CD14-positive monocyte (primary cell): ENCODE results near the gene EIF1AD. TPM values are rescaled to one million over a fixed set of nuclear protein-coding genes. Genes with fewer than 3 reads are reported as not detected.

ENCODE experiments used
- DNase-seq, 3 donors: peaks; one replicate each; pipeline ENCODE4 v3.0.0-alpha.2; 2011 to 2022
- H2AFZ ChIP-seq: 2 replicates; pipeline ENCODE4 v1.6.0; 2012; ENCODE audit warnings: mild to moderate bottlenecking, low read depth, low read length, inconsistent platforms; ENCODE audit not compliant: insufficient read depth, poor library complexity, severe bottlenecking
- H3K27ac ChIP-seq, 2 donors: 1 replicate in 1 of 2; 2 replicates in 1 of 2; pipeline ENCODE4 v1.5.1; 2012 to 2013; ENCODE audit warnings: low read length in 2 of 2, control low read depth in 1 of 2, inconsistent platforms in 1 of 2, low read depth in 1 of 2, mild to moderate bottlenecking in 1 of 2
- H3K27me3 ChIP-seq, 2 donors: one replicate each; pipeline versions ENCODE4 v1.6.0 to v1.6.1; 2011 to 2013; ENCODE audit warnings: low read length in 2 of 2; ENCODE audit not compliant: control insufficient read depth in 2 of 2, insufficient read depth in 2 of 2
- H3K36me3 ChIP-seq, 2 donors: replicated peaks in 1 of 2; 1 replicate in 1 of 2; 2 replicates in 1 of 2; pipeline versions ENCODE4 v1.5.1 to v1.6.1; 2012 to 2013; ENCODE audit warnings: low read length in 2 of 2, control low read depth in 1 of 2, inconsistent platforms in 1 of 2, mild to moderate bottlenecking in 1 of 2; ENCODE audit not compliant: insufficient read depth in 2 of 2, control insufficient read depth in 1 of 2
- H3K4me1 ChIP-seq, 2 donors: 1 replicate in 1 of 2; 2 replicates in 1 of 2; pipeline versions ENCODE4 v1.5.1 to v1.6.1; 2012 to 2013; ENCODE audit warnings: low read length in 2 of 2, control low read depth in 1 of 2, inconsistent platforms in 1 of 2, mild to moderate bottlenecking in 1 of 2, moderate library complexity in 1 of 2; ENCODE audit not compliant: insufficient read depth in 2 of 2, control insufficient read depth in 1 of 2
- H3K4me2 ChIP-seq: replicated peaks from 2 replicates; pipeline ENCODE3; 2012; ENCODE audit warnings: low read length, moderate library complexity, mild to moderate bottlenecking; ENCODE audit not compliant: poor library complexity, severe bottlenecking; ENCODE audit errors: extremely low read depth
- H3K4me3 ChIP-seq, 3 experiments: fragments of 200-600 bp in 1 of 3; sonication (generic) in 1 of 3; replicated peaks in 1 of 3; 1 replicate in 2 of 3; 2 replicates in 1 of 3; pipeline ENCODE4 v1.5.1; 2011 to 2013; ENCODE audit warnings: low read length in 3 of 3, mild to moderate bottlenecking in 3 of 3, control low read depth in 2 of 3, low read depth in 2 of 3, inconsistent platforms in 1 of 3, moderate library complexity in 1 of 3
- H3K79me2 ChIP-seq: 2 replicates; pipeline ENCODE4 v1.6.0; 2012; ENCODE audit warnings: mild to moderate bottlenecking, control low read depth, inconsistent platforms, low read length, moderate library complexity; ENCODE audit not compliant: insufficient read depth
- H3K9ac ChIP-seq: 2 replicates; pipeline ENCODE4 v1.6.0; 2017; ENCODE audit warnings: low read length, mild to moderate bottlenecking; ENCODE audit not compliant: insufficient read depth, poor library complexity, severe bottlenecking
- H3K9me3 ChIP-seq, 2 donors: replicated peaks in 1 of 2; 1 replicate in 1 of 2; 2 replicates in 1 of 2; pipeline versions ENCODE4 v1.5.1 to v1.6.1; 2012 to 2013; ENCODE audit warnings: low read length in 2 of 2, control low read depth in 1 of 2; ENCODE audit not compliant: control insufficient read depth in 1 of 2, insufficient read depth in 1 of 2
- H4K20me1 ChIP-seq: 2 replicates; pipeline ENCODE4 v1.6.0; 2012; ENCODE audit warnings: mild to moderate bottlenecking, low read length, control low read depth, moderate library complexity; ENCODE audit not compliant: insufficient read depth
- H3K27ac Mint-ChIP-seq, 7 donors: one replicate each; pipeline ENCODE4 v1.8.0; 2020; ENCODE audit warnings: mild to moderate bottlenecking in 7 of 7, mixed read lengths in 7 of 7, moderate library complexity in 6 of 7, inconsistent platforms in 2 of 7
- H3K27me3 Mint-ChIP-seq, 3 donors: one replicate each; pipeline ENCODE4 v1.8.0; 2021 to 2022; ENCODE audit warnings: low read depth in 3 of 3, mild to moderate bottlenecking in 3 of 3, mixed read lengths in 3 of 3, moderate library complexity in 3 of 3, inconsistent platforms in 1 of 3
- H3K36me3 Mint-ChIP-seq, 2 donors: one replicate each; pipeline ENCODE4 v1.8.0; 2020; ENCODE audit warnings: mixed read lengths in 2 of 2, inconsistent platforms in 1 of 2, mild to moderate bottlenecking in 1 of 2
- H3K4me1 Mint-ChIP-seq: one replicate; pipeline ENCODE4 v1.8.0; 2020; ENCODE audit warnings: mild to moderate bottlenecking, mixed read lengths
- H3K4me3 Mint-ChIP-seq, 2 donors: one replicate each; pipeline ENCODE4 v1.8.0; 2020; ENCODE audit warnings: mild to moderate bottlenecking in 2 of 2, mixed read lengths in 2 of 2, moderate library complexity in 1 of 2
- H3K9me3 Mint-ChIP-seq, 7 donors: one replicate each; pipeline ENCODE4 v1.8.0; 2020 to 2022; ENCODE audit warnings: mixed read lengths in 7 of 7, mild to moderate bottlenecking in 6 of 7, moderate library complexity in 6 of 7, inconsistent platforms in 2 of 7
- WGBS: methylation state at CpG from one replicate; pipeline ENCODE4 v1.1.5; 2013; ENCODE audit warnings: missing lambda C conversion rate; ENCODE audit not compliant: insufficient coverage; 5-methylcytosine and 5-hydroxymethylcytosine counted together
- intact Hi-C, 2 donors: fragments of 100-400 bp; cut with micrococcal nuclease; formaldehyde crosslinking; loops; one replicate each; pipeline versions ENCODE4 v1.15.0 to v1.15.1; 2023
- polyA plus RNA-seq, 3 donors: library from polyadenylated mRNA; depleted of rRNA in 1 of 3; unstranded in 2 of 3; stranded (reverse) in 1 of 3; fragments of 300-500 nt in 2 of 3; fragments of >200 nt in 1 of 3; fragmentation: Illumina TruSeq in 2 of 3; gene quantifications; 1 replicate in 2 of 3; 2 replicates in 1 of 3; pipeline ENCODE4 v1.2.3, GENCODE V29; 2012 to 2021
- TF ChIP-seq, protein P1 (sequence below): fragments of 200-600 bp; IDR thresholded peaks from one replicate; pipeline ENCODE4 v1.8.0; 2022; ENCODE audit warnings: antibody characterized with exemption, mild to moderate bottlenecking

Gene EIF1AD
- polyA plus RNA-seq, 3 donors: 16.4 to 23.1 (median 18.2) TPM

DNA sequence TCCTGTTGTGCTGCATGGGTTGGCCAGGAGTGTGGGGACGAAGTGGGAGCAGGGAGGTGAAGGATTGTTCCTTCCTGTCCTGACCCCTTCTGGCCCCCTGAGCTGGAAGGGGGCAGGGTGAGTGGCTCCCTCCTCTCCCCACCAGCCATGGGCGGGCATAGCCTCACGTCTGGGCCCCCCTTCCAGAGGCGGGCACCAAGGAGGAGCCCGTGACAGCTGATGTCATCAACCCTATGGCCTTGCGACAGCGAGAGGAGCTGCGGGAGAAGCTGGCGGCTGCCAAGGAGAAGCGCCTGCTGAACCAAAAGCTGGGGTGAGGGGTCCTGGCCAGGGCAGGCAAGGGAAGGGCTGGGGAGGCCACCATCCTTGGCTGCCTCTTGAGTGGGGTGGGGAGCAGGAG, 37.1 kb downstream of the EIF1AD start:
- TF ChIP-seq, protein P1, sequence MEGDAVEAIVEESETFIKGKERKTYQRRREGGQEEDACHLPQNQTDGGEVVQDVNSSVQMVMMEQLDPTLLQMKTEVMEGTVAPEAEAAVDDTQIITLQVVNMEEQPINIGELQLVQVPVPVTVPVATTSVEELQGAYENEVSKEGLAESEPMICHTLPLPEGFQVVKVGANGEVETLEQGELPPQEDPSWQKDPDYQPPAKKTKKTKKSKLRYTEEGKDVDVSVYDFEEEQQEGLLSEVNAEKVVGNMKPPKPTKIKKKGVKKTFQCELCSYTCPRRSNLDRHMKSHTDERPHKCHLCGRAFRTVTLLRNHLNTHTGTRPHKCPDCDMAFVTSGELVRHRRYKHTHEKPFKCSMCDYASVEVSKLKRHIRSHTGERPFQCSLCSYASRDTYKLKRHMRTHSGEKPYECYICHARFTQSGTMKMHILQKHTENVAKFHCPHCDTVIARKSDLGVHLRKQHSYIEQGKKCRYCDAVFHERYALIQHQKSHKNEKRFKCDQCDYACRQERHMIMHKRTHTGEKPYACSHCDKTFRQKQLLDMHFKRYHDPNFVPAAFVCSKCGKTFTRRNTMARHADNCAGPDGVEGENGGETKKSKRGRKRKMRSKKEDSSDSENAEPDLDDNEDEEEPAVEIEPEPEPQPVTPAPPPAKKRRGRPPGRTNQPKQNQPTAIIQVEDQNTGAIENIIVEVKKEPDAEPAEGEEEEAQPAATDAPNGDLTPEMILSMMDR: no peak
- Mint-ChIP-seq H3K27ac (peak overlapping the region in 1 of 7 donors; percentile 49), H3K4me1 (peaks cover 31% of the 10 kb centered on the region), H3K27me3 (no peaks in the 10 kb centered on the region), H3K4me3 (no peak overlapping the region), H3K36me3 (peaks cover 64 to 69% of the 10 kb centered on the region in 2 donors), H3K9me3 (no peaks in the 10 kb centered on the region)
- H3K9ac ChIP-seq: no peak overlapping the region
- H3K79me2 ChIP-seq: peaks cover 35% of the 10 kb centered on the region
- DNase-seq: no peak
- intact Hi-C loops: loop anchor here (5.0 kb wide), 2 partner anchors 37 to 43 kb away; partner anchors contain the start of genes BANF1 (in 1 of the 2) and EIF1AD (in 1 of the 2)
- peaks cover 22% of the 10 kb centered on the region for H4K20me1 ChIP-seq
- no peaks in the 10 kb centered on the region for H3K27me3 ChIP-seq
- no peak overlapping the region for H3K27ac ChIP-seq
- 91% methylated on average over 6 of the region's 10 CpGs for WGBS
- H3K4me3 ChIP-seq: no peak overlapping the region
- no peak overlapping the region for H3K4me2 ChIP-seq
- peaks cover 60 to 66% of the 10 kb centered on the region in 2 donors for H3K36me3 ChIP-seq
- H2AFZ ChIP-seq: no peak overlapping the region
- no peaks in the 10 kb centered on the region for H3K9me3 ChIP-seq
- H3K4me1 ChIP-seq: peaks cover 22 to 33% of the 10 kb centered on the region in 2 donors

DNA sequence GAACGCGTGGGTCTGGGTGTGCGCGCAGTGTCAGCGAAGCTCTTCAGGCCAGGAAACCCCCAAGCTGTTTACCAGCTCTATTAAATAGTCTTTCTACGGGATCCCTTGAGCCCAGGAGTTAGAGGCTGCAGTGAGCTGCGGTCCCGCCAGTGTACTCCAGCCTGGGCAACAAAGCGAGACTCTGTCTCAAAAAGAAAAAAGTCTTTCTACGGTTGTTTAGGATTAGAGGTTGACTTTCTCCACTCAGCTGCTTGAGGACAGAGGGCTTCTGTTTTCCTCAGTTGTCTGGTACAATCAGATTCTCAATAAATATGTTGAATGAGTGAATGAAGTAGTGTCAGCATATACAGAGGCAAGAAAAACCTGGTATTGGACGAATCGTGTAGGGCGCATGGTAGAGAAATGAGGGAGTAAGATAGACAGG, 39.8 kb downstream of the EIF1AD start:
- H3K36me3 ChIP-seq: peaks cover 33 to 38% of the 10 kb centered on the region in 2 donors
- peak overlapping the region; percentile 94 for H3K9ac ChIP-seq
- no peaks in the 10 kb centered on the region for H3K27me3 ChIP-seq
- H3K27ac ChIP-seq: peak overlapping the region in 1 of 2 donors; percentile 92
- peaks cover 35% of the 10 kb centered on the region for H3K79me2 ChIP-seq
- WGBS: 18% methylated on average over 8 of the region's 13 CpGs
- peak overlapping the region; percentile 41 for H2AFZ ChIP-seq
- H3K4me3 Mint-ChIP-seq: peak overlapping the region; percentile 91 to 95
- peak overlapping the region; percentile 52 to 97 (median 89) for H3K27ac Mint-ChIP-seq
- H3K9me3 Mint-ChIP-seq: peaks cover 0 to 2% (median 0%) of the 10 kb centered on the region in 7 donors
- peaks cover 18 to 24% of the 10 kb centered on the region in 2 donors for H3K4me1 ChIP-seq
- H3K27me3 Mint-ChIP-seq: peaks cover 0 to 2% (median 2%) of the 10 kb centered on the region in 3 donors
- peak overlapping the region; percentile 74 to 97 (median 87) for H3K4me3 ChIP-seq
- H3K4me2 ChIP-seq: peak overlapping the region; percentile 72
- intact Hi-C loops: loop anchor here (2.0 to 5.0 kb wide), 3 partner anchors 40 to 41 kb away; partner anchors contain the start of genes BANF1 (in 2 of the 2) and EIF1AD (in 2 of the 2)
- H3K9me3 ChIP-seq: no peaks in the 10 kb centered on the region
- peaks cover 39 to 41% of the 10 kb centered on the region in 2 donors for H3K36me3 Mint-ChIP-seq
- DNase-seq: no peak
- H4K20me1 ChIP-seq: peaks cover 10% of the 10 kb centered on the region
- peaks cover 24% of the 10 kb centered on the region for H3K4me1 Mint-ChIP-seq
- TF ChIP-seq, protein P1: no peak
